GM21717 (cell line): ENCODE results near the gene MGLL.
A peak's percentile ranks its signal among the peaks of the same experiment; 100 is the strongest.

ENCODE experiments used
- ATAC-seq: cut with Tn5 transposase; IDR thresholded peaks from one replicate; pipeline ENCODE4 v1.9.1; 2021; ENCODE audit warnings: mild to moderate bottlenecking, moderate library complexity; ENCODE audit not compliant: unreplicated experiment

The MGLL gene

DNA sequence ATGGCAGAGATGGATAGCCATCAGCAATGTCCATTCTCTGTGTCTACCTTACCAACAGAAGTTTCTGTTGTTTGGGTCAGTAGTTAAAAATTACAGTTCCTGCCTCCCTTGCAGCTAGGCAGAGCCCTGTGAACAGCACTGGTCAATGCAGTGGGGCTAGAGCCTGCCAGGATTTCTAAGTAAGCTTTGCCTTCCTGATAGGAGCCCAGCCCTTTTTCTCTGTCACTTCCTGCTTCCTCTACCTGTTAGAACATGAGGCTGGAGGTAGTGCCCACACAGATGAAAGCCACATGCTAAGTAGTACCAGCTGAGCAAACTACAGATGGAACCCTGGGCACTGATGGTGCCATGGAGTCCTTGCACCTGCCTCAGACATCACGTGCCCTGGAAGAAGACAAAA lies 45.0 kb downstream of the MGLL start:
- ATAC-seq = no peak

DNA sequence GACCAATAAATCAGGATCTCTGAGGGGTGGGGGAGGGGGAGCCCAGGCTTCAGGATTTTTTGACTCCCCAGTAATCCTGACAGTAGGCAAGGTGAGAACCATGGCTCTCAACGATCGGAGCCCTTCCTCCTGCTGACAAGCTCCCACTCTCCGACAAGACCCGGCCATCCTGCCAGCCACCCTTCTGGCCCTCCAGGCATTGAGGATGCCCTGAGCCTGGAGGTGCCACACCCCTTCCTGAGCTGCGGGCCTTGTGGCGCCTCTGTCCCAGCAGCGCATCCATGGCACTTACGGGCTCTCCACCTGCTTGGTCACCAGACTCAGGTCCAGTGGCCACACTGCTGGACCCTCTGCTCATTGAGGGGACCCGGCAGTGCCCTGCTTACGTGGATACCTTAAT lies 46.0 kb downstream of the MGLL start:
- ATAC-seq = no peak

DNA sequence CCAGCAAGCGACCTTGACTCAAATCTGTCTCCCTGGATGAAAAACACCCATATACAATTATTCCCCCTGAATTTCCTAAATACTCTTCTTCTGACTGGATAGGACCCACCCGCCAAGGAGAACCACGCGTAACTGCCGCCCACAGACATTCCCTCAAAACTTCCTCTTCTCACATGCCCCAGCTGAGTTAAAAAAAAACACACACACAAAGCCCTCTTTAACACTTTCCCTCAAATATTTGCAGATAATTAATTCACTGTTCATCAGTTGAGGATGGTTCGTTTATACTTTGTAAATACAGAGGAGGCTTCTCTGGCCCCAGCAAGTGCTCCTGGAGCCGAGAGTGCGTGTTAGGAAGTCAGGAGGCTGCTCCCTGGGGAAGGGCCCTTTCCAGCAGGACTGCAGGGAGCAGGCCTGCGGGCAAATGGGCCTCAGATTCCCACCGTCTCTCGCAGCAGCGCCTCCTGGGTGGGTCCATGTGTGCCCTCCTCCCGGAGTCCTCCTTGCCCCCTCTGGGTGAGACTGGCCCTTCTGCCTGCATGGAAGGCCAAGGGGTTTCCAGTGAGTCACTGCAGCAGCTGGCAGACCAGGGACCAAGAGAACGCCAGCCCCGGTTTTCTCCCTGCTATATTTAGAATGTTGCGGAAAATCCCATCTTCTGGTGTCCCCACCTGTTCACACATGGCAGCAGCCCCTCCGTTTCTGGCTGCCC lies 46.8 kb downstream of the MGLL start:
- peak; percentile 29 for ATAC-seq

DNA sequence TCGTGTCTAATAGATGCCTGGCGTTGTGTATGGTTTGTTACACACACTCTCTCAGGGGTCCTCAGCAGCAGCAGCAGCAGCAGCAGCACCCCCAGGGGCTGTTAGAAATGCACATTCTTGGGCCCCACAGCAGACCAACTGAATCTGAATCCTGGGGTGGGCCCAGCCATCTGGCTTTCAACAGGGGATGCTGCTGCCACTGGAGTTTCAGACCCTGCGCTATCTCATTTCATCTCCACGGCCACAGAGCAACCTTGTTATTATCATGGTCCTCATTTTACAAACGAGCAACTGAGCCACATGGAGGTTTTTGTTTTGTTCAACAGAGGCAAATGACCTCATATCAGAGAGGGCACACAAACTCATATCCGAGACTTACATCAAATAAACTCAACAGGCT lies 47.7 kb downstream of the MGLL start:
- ATAC-seq = no peak

DNA sequence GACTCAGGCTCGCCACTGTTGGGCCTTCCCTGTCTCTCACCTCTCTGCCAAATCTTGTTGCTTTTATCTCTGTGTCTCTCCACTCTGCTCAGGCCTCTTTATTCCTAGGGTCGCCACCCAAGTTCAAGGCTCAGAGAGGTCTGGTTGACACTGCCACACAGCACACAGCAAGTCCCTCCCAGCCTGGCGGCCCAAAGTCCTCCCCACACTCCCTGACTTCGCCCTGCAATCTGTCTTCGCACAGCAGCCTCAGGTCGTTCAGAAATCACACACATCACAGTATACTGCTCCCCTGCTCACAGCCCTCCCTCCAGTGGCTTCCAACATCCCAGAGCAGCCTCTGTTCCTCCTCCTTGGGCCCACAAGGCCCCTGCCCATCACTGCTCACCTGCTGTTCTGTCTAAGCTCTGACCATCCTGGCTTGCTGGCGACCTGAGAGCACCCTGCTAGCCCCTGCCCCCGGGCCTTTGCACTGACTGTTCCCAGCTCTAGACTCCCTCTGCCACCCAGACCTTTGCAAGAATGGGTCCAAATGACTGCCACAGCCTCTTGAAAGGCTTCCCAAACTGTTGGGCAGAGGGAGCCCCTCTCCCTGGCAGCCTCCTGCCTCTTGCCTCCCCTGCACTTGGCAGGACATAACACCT lies 48.4 kb downstream of the MGLL start:
- ATAC-seq = no peak

DNA sequence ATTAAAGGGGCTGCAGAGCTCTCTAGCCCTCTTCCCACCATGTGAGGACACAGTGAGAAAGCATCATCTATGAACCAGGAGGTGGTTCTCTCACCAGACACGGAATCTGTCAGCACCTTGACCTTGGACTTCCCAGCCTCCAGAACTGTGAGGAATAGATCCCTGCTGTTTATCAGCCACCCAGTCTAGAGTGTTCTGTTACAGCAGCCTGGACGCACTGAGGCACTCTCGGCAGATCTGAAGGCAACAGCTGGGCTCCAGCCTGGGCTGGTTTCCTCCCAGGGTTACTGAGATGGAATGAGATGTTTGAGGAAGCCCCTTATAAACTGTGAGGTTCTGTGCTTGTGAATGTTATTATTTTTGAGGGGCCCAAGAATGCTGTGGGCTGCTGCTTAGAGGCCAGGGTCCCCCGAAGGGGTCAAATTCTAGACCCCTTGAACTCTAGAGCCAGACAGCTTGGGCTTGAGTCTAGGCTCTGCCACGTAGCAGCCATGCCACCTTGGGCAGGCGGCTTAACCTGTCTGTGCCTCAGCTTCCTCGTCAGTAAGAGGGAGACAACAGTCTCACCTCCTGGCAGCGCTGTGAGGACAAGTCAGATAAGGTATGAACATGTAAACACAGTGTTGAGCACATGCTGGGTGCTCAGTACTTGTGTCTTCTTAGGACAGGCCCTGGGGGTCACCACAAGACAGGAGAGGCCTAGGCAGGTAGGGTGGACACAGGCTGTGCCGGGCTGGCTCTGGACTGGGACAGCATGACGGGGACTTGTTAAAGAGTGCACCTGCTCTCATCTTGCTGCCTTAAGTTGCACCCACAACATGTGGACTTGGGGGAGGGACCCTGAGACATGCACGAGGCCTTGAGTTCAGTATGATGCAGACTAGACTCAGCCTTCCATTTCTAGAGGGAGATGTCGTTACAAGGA lies 49.2 kb downstream of the MGLL start:
- no peak for ATAC-seq

DNA sequence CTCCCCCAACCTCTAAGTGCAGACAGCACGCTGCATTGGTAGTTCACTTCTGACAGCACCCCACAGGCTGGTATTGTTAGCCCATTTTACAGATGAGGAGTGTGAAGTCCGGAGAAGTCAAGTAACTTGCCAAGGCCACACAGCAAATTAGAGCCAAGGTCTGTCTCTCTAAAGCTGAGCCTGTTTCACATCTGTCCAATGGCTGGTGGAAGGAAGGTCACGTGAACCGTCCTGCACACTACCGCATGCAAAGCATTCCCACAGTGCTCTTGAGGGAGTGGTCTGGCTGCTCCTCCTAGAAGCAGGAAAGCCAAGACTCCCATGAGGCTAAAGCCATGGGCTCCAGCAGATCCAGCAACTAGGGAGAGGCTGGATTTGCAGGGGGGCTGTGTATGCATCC lies 50.0 kb downstream of the MGLL start:
- ATAC-seq = no peak

DNA sequence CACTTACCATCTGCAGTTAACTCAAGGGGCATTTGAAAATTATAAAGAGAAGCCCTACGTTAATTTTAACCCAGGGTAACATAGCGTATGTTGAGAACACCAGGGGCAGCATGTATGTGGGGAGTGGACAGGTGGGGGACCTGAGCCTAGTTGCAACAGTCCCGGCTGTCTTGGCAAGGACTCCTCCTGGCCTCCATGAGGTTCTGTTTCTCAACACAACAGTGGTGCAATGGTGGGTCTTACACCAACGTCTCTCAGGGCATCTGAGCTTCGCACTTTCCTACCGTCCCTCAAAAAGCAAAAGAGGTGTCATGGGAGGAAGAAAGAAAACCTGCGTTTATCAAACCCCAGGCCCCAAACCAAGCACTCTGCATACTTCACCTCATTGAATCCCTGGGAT lies 50.6 kb downstream of the MGLL start:
- no peak for ATAC-seq

DNA sequence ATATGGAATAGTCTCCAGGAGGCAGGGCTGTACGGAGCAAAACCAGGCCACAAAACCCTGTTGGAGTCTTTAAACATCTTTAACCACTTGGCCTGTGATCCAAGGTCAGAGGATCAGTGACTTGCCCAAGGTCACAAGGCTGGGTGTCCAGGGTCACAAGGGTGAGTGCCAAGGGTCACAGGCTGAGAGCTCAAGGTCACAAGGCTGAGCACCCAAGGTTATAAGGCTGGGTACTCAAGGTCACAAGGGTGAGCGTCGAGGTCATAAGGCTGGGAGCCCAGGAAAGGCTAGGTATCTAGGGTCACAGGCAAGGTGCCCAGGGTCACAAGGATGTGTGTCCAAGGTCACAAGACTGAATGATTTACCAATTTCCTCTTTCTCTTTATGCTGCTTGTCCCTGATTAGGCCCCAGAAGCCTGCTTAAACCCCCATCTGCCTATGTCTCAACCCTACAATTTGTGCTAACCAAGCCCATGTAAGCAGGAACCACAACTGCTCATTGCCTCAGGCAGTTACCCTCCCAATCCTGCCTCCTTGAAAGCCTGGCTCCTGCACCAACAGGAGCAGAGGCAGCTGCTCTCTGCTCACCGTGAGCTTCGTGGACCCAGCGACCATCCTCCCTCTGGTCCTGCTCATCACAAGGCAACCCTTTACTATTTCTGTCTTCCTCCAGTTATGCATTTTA lies 51.5 kb downstream of the MGLL start:
- no peak for ATAC-seq

DNA sequence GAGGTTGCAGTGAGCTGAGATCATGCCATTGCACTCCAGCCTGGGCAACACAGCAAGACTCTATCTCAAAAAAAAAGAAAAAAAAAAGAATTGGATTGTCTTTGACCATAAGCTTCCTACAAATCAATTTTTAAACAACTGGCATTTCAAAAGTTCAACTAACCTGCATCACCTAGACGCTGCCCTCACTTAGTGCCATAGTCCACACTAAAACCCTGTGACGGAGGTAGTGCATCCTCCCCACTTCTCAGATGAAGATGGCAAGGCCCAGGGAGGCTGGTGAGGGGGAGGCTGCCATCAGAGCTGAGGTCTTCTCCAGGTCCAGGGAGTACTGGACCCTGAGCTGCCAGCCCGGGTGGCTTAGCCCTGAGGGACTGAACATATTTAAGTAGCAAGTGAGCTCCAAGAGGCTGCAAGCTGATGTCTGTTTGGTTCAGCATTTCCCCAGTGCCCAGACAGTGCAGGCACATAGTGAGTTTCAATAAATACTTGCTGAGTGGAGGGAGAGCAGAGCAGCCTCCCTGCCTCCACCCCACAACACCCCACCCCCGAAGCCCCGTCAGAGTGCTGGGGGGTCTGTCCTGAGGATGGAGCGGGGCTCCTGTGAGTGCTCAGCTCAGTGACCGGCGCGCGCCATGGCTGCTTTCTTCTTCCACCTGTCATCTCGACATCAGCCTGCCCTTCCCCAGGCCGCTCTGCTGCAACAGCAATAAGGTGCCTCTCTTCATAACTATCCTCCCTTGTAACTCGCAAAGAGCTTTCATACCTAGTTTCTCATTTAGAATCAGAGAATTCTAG lies 52.8 kb downstream of the MGLL start:
- no peak for ATAC-seq

DNA sequence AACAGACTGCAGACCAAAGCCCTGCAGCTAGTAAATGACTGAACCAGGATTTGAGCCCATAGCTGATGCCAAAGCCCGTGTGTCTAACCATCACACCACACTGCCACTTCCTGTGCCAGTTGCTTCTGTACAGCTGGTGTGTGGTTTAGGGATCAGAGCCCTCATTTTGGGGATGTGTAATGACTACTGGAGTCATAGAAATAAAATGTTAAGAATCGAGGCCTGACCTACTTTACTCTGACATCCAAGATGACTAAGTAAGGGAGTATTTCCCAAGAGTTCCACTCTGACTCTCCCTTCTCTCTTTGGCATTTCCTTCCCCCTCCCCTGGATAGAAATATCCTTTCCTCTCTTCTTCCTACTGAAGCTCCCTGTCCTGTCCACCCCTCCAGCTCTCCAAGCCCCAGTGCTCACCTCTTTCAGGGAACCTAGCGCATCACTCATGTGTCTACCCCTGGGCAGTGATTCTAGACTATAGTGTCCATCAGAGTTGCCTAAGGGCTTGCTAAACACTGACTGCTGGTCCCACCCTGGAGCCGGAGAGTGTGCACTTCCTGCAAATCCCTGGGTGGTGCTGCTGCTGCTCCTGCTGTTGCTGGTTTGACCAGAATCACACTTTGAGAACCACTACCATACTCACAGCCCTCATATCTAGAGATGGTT lies 53.8 kb downstream of the MGLL start:
- ATAC-seq = no peak

DNA sequence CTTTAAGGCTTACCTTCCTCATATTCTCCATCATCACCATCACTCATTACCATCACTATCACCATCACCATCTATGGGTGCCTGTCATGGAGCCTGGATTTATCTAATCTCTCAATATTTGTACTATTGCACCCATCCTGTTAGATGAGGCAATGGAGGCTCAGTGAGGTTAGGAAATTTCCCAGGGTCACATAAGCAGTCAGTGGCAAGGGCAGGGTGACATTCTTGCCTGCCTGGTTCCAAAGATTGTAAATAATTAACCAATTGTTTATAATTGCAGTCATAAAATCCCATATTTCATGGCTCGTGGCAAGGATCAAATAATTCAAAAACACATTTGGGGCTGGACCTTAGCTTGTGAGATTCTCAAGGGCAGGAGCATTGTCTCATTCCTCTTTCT lies 55.2 kb downstream of the MGLL start:
- ATAC-seq = no peak

DNA sequence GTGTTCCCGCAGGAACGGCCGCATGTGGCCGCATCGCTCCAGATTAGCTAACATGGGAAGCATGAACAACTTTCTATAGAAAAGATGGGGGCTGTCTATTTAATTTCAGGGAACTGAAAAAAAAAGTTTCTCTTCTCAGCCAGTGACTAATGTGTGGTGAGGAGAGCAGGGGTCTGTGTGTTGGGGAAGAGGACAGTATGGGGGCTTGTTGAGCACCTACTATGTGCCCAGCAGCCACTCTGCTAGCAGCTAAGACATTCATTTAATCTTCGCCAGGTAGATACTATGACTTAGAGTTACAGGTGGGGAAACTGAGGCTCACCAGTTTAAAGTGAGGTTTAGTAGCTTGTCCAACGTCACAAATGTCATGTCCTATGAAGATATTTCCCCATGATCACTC lies 56.6 kb downstream of the MGLL start:
- no peak for ATAC-seq

DNA sequence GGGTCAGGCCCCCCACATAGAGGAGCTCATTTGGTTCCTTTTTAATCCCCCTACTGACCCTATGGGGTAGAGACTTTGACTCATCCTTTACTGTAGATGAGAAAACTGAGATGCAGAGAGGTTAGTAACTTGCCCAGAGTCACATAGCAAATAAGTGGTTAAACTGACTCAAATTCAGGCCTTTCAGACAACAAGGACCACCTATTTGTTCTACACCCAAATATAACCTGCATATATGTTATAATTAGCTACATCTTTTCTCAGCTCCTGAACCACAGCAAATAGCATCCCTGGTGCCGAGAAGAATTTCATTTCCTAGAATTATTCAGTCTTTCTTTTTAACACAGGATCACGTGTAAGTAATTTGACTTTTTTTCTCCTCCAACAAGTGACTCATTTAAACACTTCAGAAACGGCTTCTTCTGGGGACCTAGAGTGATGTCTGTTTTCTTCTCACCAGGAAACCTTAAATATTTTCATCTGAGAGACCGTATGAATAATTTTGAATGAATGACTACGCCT lies 57.4 kb downstream of the MGLL start:
- no peak for ATAC-seq

DNA sequence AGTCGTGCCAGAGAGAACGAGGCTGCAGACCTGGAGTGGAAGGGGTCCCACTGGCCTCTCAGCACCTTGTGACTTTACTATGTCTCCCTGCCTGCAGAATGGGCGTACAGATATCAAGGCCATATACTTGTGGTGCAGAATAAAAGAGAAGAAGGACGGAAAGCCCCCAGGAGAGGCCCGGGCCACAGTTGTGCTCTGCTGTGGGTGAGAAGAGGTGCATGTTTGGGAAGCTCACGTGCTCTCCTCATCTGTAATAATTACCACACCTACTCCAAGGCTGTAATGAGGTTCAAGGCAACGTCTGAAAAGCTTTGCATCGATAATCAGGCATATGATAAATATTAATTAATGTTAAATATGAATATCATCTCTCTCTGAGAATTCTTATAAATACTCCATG lies 58.0 kb downstream of the MGLL start:
- no peak for ATAC-seq

DNA sequence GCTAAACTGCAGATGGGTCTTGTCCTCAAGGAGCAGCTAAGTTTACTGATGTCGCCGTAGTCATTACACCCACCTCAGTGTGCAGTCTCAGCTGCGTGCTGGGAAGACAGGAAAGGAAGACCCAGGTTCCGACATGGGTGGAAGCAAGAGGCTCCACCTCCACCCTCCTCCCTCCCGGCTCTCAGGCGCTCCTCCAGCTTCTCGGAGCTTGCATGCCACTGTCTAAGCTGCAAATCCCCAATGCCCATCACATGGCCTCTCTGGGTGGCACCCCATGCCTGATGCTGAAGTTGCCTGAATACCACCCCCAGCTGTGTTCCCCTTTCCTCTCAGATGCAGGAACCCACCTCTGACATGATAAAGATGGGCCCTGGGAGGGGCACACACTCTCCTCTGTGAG lies 58.5 kb downstream of the MGLL start:
- ATAC-seq = no peak

DNA sequence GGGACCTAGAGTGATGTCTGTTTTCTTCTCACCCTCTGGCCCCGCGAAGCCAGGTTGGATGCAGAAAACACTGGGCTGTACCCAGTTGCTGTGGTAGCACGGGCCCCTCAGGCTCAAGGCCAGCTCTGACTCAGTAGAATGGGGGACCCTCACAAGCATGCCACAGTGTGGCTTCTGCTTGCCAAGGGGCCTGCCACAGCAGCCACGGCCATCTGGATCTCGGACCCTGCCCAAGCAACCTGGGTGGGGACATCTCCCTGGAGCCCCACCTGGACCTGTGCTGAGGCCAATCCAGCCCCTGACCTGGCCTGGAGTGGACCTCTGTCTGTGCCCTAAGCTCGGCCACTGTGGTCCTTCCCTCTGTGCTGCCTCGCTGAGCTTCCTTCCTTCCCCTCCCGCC lies 59.0 kb downstream of the MGLL start:
- ATAC-seq = no peak

DNA sequence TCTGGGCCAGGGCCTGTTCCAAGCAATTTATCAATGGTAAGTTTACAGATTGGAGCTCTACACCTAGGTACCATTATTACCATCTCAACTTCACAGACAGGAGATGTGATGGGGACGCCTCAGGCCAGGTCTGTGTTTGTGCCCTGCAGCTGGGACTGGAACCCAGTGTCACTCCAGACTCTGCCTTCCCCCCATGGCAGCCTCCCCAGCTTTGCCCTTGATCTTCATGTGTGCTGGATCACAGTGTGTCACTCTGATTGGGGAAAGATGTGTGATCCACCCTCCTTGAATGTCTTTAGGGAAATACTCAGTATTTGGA lies 59.6 kb downstream of the MGLL start:
- ATAC-seq = no peak

DNA sequence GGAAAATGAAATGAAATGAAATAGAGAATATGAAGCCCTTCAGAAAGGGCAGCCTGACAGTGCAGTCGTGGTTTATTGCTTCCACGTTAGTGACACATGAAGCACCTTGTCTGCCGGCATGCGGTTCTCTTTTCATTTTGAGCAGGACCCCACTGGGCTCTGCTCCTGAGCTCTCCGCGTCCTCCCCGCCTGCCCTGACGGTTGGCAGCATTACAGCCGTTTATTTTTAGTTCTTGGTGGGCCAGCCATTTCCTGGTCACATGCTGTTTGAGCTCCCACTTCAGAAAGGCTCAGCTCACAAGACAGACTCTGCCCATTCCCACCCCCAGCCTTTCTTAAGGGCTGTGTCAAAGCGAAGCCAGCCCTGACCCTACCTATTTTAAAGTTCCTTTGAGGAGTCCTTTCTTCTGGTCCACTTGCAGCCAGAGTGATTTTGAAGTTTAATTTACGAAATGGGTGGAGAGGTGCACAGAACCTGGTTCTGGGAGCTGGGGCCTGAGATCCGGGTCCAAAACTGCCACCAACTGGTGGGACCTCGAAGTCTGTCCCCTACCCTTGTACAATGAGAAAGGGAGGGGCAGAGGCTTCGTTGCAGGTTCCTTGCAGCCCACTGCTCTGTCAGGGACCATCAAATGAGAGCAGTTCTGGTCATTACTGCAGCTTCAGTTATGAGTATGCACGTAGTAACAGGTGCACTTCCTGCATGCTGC lies 60.1 kb downstream of the MGLL start:
- ATAC-seq = peak; percentile 47
